SJSA1 (cell line): ENCODE results near the gene CDK17. TPM values are rescaled to one million over a fixed set of nuclear protein-coding genes. Genes with fewer than 3 reads are reported as not detected.
"Not testable (repeated sequence)": the region's sequence is repeated elsewhere in the genome, so short reads cannot be mapped to it uniquely, and the experiment has no call there.

ENCODE experiments used
- DNase-seq, 2 experiments: peaks; one replicate each; pipeline ENCODE4 v3.0.0-alpha.2; 2015 to 2020; ENCODE audit warnings: low spot score in 2 of 2, low read depth in 1 of 2
- H3K27ac ChIP-seq: fragments of 250-450 bp; sonication (Bioruptor Pico); 2 replicates; pipeline ENCODE4 v1.5.1; 2020; ENCODE audit warnings: mild to moderate bottlenecking, moderate library complexity
- H3K27me3 ChIP-seq: fragments of 250-450 bp; sonication (Bioruptor Pico); replicated peaks from 2 replicates; pipeline ENCODE4 v1.5.1; 2020; ENCODE audit warnings: mild to moderate bottlenecking, moderate library complexity
- H3K36me3 ChIP-seq: fragments of 250-450 bp; sonication (Bioruptor Pico); 2 replicates; pipeline ENCODE4 v1.5.1; 2020; ENCODE audit warnings: mild to moderate bottlenecking
- H3K4me1 ChIP-seq: fragments of 250-450 bp; sonication (Bioruptor Pico); replicated peaks from 2 replicates; pipeline ENCODE4 v1.6.1; 2021; ENCODE audit warnings: mild to moderate bottlenecking
- H3K4me3 ChIP-seq: fragments of 250-450 bp; sonication (Bioruptor Pico); 2 replicates; pipeline ENCODE4 v1.5.1; 2020; ENCODE audit warnings: mild to moderate bottlenecking
- H3K9me3 ChIP-seq: fragments of 250-450 bp; sonication (Bioruptor Pico); replicated peaks from 2 replicates; pipeline ENCODE4 v1.5.1; 2020; ENCODE audit warnings: mild to moderate bottlenecking
- total RNA-seq: library from RNA; depleted of rRNA; stranded (reverse); fragments of >200 nt; shearing (Covaris generic); gene quantifications from 2 replicates; pipeline ENCODE4 v1.2.3, GENCODE V29; 2014

CDK17 gene
- total RNA-seq, 1 experiment from 2014 or later: 38.4 TPM

DNA sequence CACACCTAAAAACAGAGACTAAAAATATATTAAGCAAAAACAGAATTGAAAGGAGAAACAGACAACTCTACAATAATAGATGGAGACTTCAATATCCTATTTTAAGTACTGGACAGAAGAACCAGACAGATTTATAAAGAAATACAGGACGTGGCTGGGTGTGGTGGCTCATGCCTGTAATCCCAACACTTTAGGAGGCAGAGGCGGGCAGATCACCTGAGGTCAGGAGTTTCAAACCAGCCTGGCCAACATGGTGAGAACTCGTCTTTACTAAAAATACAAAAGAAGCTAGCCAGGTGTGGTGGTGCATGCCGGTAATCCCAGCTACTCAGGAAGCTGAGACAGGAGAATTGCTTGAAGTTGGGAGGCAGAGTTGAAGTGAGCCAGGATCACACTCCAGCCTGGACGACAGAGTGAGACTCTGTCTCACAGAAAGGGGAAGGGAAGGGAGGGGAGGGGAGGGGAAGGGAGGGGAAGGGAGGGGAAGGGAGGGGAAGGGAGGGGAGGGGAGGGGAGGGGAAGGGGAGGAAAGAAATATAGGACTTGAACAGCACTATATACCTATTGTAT is 53.0 kb downstream of the CDK17 start:
- H3K9me3 ChIP-seq: peaks cover 13% of the 10 kb centered on the region
- peaks cover 5% of the 10 kb centered on the region; the same call in 1 of the 2 replicates for H3K4me1 ChIP-seq
- no peaks in the 10 kb centered on the region for H3K27me3 ChIP-seq
- H3K4me3 ChIP-seq: no peak overlapping the region
- DNase-seq: no peak
- no peak overlapping the region for H3K27ac ChIP-seq
- peaks cover 13% of the 10 kb centered on the region for H3K36me3 ChIP-seq

DNA sequence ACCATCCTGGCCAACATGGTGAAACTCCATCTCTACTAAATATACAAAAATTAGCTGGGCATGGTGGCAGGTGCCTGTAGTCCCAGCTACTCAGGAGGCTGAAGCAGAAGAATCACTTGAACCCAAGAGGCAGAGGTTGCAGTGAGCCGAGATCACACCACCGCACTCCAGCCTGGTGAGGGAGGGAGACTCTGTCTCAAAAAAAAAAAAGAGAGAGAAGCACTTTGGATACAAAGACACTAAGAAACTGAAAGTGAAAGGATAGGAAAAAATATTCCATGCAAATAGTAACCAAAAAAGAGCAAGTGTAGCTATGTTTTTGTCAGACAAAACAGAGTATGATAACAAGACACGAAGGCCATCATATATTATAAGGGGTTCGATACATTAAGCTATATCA is 53.5 kb downstream of the CDK17 start:
- DNase-seq, H3K27ac ChIP-seq, H3K4me1 ChIP-seq, H3K27me3 ChIP-seq, H3K4me3 ChIP-seq: not testable (repeated sequence)
- peaks cover 13% of the 10 kb centered on the region for H3K36me3 ChIP-seq
- peaks cover 13% of the 10 kb centered on the region for H3K9me3 ChIP-seq

DNA sequence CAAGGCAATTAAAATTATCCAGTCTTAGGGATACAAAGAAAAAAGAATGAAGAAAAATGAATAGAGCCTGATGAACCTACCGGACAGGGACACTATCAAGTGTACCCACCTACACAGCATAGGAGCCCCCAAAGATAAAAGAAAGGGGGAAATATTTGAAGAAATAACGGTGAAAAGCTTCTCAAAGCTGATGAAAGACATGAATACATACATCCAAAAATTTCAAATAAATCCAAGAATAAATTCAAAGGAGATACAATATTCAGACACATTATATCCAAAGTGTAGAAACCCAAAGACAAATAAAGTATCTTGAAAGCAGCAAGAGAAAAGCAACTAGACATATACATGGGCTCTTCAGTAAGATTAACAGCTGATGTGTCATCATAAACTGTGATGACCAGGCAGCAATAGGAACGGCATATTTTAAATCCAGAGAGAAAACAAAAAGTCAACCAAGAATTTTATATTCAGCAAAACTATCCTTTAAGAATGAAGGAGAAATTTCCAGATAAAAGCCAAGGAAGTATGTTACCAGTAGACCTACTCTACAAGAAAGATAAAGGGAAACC is 56.0 kb downstream of the CDK17 start:
- Histone ChIP-seq H3K27me3 (no peaks in the 10 kb centered on the region), H3K4me1 (peaks cover 5% of the 10 kb centered on the region; the same call in 1 of the 2 replicates), H3K36me3 (peaks cover 13% of the 10 kb centered on the region), H3K9me3 (peaks cover 13% of the 10 kb centered on the region), H3K4me3 (no peak overlapping the region), H3K27ac (no peak overlapping the region)
- no peak for DNase-seq

DNA sequence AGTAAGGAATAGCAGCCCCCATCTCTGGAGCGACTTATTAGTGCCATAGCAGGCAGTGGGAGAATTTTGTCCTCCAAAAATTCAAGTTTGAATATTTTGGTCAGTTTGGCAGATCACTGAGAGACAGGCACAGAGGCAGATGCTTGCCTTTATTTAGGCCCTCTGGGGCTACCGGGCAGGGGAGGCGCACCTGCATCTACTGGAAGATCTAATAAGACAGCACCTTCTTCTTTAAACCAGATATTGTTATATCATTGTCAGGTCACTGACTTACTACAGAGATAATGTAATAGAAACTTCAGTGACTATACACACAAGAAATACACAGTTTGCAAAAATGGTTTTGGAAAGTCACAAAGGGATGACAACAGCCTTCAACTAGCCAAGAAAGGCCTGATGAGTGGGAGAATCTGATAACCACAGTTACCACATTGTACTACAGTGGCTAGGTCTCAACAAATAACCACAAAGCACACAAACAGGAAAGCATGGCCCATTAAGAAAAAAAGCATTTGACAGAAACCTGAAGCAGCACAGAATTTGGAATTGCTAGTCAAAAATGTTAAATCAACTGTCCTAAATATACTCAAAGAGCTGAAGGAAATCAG is 56.8 kb downstream of the CDK17 start:
- Histone ChIP-seq H3K4me1 (peaks cover 5% of the 10 kb centered on the region; the same call in 1 of the 2 replicates), H3K27me3 (no peaks in the 10 kb centered on the region), H3K36me3 (peaks cover 13% of the 10 kb centered on the region), H3K4me3 (no peak overlapping the region), H3K9me3 (peaks cover 13% of the 10 kb centered on the region), H3K27ac (no peak overlapping the region)
- DNase-seq: no peak

DNA sequence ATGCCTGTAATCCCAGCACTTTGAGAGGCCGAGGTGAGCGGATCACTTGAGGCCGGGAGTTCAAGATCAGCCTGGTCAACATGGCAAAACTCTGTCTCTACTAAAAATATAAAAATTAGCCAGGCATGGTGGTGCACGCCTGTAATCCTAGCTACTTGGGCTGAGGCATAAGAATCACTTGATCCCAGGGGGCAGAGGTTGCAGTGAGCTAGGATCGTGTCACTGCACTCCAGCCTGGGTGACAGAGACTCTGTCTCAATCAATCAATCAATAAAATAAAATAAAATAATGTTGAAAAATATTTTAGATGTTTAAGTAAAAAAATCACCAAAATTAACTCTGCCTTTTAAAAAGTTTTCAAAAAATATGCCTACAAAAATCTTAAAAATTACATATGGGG is 60.6 kb downstream of the CDK17 start:
- H3K36me3 ChIP-seq, H3K27me3 ChIP-seq, DNase-seq, H3K4me1 ChIP-seq, H3K27ac ChIP-seq, H3K9me3 ChIP-seq, H3K4me3 ChIP-seq: not testable (repeated sequence)

DNA sequence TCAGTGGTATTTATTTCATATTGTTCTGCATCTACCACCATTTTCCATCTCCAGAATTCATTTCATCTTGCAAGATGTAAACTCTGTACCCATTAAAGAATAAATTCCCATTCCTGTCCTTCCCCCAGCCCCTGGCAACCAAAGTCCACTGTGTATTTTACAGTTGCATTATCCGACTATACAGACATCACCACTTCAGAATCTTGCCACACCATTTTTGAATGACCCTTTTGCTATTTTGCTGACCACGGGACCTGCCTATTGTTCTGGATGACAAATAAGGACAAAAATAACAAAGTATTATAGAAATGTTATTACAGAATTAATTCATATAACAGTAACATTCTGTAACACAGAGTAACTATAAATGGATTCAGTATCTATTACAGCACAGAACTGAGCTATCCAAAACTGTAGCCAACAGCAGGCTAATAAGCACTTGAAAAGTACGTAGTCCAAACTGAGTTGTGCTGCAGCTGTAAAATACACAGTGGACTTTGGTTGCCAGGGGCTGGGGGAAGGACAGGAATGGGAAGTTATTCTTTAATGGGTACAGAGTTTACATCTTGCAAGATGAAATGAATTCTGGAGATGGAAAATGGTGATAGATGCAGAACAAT is 61.3 kb downstream of the CDK17 start:
- no peak overlapping the region for H3K4me3 ChIP-seq
- no peaks in the 10 kb centered on the region for H3K36me3 ChIP-seq
- peaks cover 7% of the 10 kb centered on the region for H3K9me3 ChIP-seq
- DNase-seq: no peak
- no peak overlapping the region for H3K27ac ChIP-seq
- H3K4me1 ChIP-seq: no peaks in the 10 kb centered on the region
- no peaks in the 10 kb centered on the region for H3K27me3 ChIP-seq

DNA sequence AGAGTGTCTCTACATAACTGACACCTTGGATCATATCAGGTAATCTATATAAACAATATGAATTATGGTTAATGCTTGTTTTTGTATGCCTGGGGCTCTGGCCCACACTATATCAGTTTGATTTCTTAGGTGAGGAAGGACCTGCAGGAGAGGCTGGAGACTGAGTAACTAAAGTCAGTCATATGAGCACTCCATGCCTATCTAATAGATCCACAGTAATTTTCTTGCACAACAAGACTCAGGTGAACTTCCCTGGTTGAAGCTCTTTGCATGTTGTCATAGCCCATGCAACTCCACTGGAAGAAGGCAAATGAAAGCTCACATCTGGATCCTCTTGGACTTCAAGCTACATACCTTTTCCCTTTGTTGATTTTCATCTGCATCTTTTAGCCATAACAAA is 62.3 kb downstream of the CDK17 start:
- H3K27ac ChIP-seq: no peak overlapping the region
- H3K4me3 ChIP-seq: no peak overlapping the region
- H3K4me1 ChIP-seq: no peaks in the 10 kb centered on the region
- no peaks in the 10 kb centered on the region for H3K9me3 ChIP-seq
- no peaks in the 10 kb centered on the region for H3K27me3 ChIP-seq
- DNase-seq: no peak
- no peaks in the 10 kb centered on the region for H3K36me3 ChIP-seq

DNA sequence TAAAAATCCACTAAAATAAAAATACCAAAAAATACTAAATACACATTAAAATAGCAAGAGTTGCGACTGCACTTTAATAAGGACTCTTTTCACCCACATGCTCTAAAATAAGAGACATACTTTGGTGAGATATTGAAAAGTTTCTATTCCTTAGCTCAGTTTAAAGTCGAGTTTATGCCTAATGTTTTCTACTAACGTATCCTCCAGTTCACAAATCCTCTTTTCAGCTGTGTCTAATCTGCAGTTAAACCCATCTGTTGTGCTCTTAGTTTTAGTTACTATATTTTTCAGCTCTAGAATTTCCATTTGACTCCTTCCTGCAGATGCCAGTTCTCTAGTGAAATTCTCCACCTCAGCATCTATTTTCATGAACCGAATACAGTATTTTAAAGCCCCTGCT is 63.8 kb downstream of the CDK17 start:
- Histone ChIP-seq H3K4me1 (no peaks in the 10 kb centered on the region), H3K36me3 (peaks cover 9% of the 10 kb centered on the region; the same call in 1 of the 2 replicates), H3K27ac (no peak overlapping the region), H3K4me3 (no peak overlapping the region), H3K9me3 (no peaks in the 10 kb centered on the region), H3K27me3 (no peaks in the 10 kb centered on the region)
- DNase-seq: no peak

DNA sequence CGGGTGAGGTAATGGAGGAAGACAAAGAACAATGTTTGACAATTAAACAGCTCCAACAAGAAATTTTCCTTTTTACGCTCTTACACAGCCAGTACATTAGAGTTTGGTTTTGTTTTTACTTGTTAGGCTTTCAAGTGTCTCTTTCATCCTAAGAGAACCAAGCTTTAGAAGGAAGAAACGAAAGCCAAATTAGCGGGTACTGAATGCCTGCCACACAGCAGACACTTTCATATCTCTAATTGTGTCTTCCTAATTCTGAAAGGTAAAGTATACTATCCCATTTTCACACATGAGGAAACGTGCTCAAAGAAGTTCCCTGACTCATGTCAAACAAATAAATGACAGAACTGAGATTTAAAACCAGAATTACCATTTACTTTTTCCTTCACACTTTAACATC is 65.0 kb downstream of the CDK17 start:
- peaks cover 9% of the 10 kb centered on the region for H3K36me3 ChIP-seq
- H3K27ac ChIP-seq: no peak overlapping the region
- H3K4me1 ChIP-seq: no peaks in the 10 kb centered on the region
- no peak for DNase-seq
- H3K4me3 ChIP-seq: no peak overlapping the region
- H3K27me3 ChIP-seq: no peaks in the 10 kb centered on the region
- no peaks in the 10 kb centered on the region for H3K9me3 ChIP-seq

DNA sequence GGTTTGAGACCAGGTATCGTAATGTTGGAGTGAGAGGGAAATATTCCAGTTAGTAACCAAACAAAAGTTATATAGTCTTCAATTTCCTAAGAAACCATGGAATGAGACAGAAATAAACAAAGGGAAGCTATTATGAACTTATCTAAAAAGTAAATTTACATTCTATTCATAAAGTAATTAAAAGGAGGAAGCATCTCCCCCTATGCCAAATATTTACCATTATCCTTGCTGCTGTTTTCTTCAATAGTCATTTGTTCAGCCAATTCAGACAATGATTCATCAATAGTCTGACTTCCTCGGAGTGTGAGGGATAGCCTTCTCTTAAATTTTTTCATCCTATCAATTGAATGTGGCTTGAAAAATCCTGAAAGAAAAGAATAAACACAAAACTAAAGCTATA is 65.7 kb downstream of the CDK17 start:
- DNase-seq: no peak
- Histone ChIP-seq H3K4me1 (no peaks in the 10 kb centered on the region), H3K27ac (no peak overlapping the region), H3K9me3 (no peaks in the 10 kb centered on the region), H3K27me3 (no peaks in the 10 kb centered on the region), H3K36me3 (peaks cover 9% of the 10 kb centered on the region), H3K4me3 (no peak overlapping the region)

DNA sequence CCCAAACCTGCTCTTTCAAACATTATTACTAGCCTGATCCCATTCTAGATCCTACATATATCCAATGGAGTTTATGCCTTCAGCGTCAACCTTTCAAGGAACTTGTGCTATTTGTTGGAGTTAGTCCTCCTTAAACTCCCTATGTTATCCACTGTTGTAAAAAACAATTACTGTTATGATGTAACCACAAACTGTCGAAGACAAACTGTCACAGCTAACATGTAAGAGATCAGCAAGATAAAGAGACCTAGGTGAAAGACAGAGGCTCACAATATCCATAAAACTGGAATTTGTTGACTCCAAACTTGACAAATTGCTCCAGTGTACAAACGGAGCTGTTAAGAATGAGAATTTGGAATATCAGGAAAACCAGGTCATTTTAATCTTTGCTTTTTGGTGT is 70.7 kb downstream of the CDK17 start:
- no peaks in the 10 kb centered on the region for H3K4me1 ChIP-seq
- H3K9me3 ChIP-seq: no peaks in the 10 kb centered on the region
- no peaks in the 10 kb centered on the region for H3K27me3 ChIP-seq
- H3K27ac ChIP-seq: no peak overlapping the region
- no peak for DNase-seq
- peaks cover 9% of the 10 kb centered on the region for H3K36me3 ChIP-seq
- no peak overlapping the region for H3K4me3 ChIP-seq

DNA sequence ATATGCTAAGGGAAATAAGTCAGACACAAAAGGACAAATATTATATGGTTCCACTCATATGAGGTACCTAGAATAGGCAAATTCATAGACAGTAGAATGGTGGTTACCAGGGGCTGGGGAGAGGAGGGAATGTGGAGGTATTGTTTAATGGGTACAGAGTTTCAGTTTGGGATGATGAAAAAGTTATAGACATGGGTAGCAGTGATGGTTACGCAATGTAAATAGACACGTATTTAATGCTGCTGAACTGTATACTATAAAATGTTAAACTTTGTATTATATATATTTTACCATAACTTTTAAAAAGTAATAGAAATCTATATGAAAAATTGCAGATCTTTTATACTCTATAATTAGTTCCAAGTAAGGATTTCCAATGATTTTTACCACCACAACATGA is 71.2 kb downstream of the CDK17 start:
- Histone ChIP-seq H3K27ac (no peak overlapping the region), H3K9me3 (no peaks in the 10 kb centered on the region), H3K4me1 (no peaks in the 10 kb centered on the region), H3K36me3 (peaks cover 9% of the 10 kb centered on the region), H3K27me3 (no peaks in the 10 kb centered on the region), H3K4me3 (no peak overlapping the region)
- no peak for DNase-seq

DNA sequence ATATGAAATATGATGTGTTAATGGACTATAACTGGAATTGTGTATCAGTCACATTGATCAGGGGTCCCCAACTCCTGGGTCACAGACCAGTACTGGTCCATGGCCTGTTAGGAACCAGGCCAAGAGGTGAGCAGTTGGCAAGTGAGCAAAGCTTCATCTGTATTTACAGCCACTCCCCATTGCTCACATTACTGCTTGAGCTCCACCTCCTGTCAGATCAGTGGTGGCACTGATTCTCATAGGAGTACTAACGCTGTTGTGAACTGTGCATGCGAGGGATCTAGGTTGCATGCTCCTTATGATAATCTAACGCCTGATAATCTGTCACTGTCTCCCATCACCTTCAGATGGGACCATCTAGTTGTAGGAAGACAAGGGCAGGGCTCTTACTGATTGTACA is 72.3 kb downstream of the CDK17 start:
- H3K27me3 ChIP-seq: no peaks in the 10 kb centered on the region
- H3K9me3 ChIP-seq: no peaks in the 10 kb centered on the region
- no peak overlapping the region for H3K4me3 ChIP-seq
- H3K27ac ChIP-seq: no peak overlapping the region
- peaks cover 15% of the 10 kb centered on the region for H3K36me3 ChIP-seq
- DNase-seq: no peak
- H3K4me1 ChIP-seq: no peaks in the 10 kb centered on the region

DNA sequence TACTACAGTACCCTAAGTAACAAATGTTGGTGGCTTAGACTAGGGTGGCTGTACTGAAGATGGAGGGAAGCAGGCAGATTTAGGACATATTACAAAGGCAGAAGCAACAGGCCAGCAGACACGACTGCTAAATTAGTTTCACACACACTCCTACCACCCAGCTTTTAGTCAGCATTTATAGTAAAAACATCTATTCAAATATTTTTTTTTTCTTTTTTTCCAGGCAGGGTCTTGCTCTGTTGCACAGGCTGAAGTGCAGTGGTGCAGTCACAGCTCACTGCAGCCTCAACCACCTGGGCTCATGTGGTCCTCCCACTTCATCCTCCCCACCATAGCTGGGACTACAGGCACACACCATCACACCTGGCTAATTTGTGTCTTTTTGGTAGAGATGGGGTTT is 72.9 kb downstream of the CDK17 start:
- Histone ChIP-seq H3K27ac (no peak overlapping the region), H3K4me1 (no peaks in the 10 kb centered on the region), H3K36me3 (peaks cover 14% of the 10 kb centered on the region), H3K4me3 (no peak overlapping the region), H3K9me3 (no peaks in the 10 kb centered on the region), H3K27me3 (no peaks in the 10 kb centered on the region)
- DNase-seq: no peak
